WTC11 (cell line): ENCODE measurements around the gene SPIRE1. TPM values are rescaled to one million over a fixed set of nuclear protein-coding genes. Genes with fewer than 3 reads are reported as not detected.

Source experiments
- ATAC-seq: fragments of 200-7000 bp; cut with Tn5 transposase; 2 replicates; pipeline ENCODE4 v1.10.0; 2021; ENCODE audit warnings: mild to moderate bottlenecking, moderate library complexity
- CTCF ChIA-PET: fragments of 300-600 bp; sonication (Branson Sonifier 250); formaldehyde crosslinking; loops from one replicate; lab custom pipeline; 2021; ENCODE audit warnings: antibody characterized with exemption; lab: Charles Lee
- POLR2A ChIA-PET: fragments of 350-600 bp; sonication (Branson Sonifier 250); formaldehyde crosslinking; loops from one replicate; lab custom pipeline; 2021; ENCODE audit warnings: antibody characterized with exemption; lab: Charles Lee
- DNase-seq: peaks from one replicate; pipeline ENCODE4 v3.0.0; 2021; ENCODE audit warnings: low spot score
- H3K27ac Mint-ChIP-seq: 2 replicates; pipeline ENCODE4 v1.8.0; 2021; ENCODE audit warnings: mixed read lengths
- H3K27me3 Mint-ChIP-seq: 2 replicates; pipeline ENCODE4 v1.8.0; 2021; ENCODE audit warnings: low read depth, mild to moderate bottlenecking, moderate library complexity, mixed read lengths
- H3K36me3 Mint-ChIP-seq: 2 replicates; pipeline ENCODE4 v1.8.0; 2021; ENCODE audit warnings: mixed read lengths
- H3K4me1 Mint-ChIP-seq: 2 replicates; pipeline ENCODE4 v1.8.0; 2022; ENCODE audit warnings: mixed read lengths
- H3K4me3 Mint-ChIP-seq: 2 replicates; pipeline ENCODE4 v1.8.0; 2021; ENCODE audit warnings: mild to moderate bottlenecking, moderate library complexity, mixed read lengths
- H3K9me3 Mint-ChIP-seq: 2 replicates; pipeline ENCODE4 v1.8.0; 2021; ENCODE audit warnings: mixed read lengths
- ATF1 ChIP-seq: sonication (generic); formaldehyde crosslinking; IDR thresholded peaks from 2 replicates; pipeline ENCODE4 v1.8.1; 2023; ENCODE audit warnings: mild to moderate bottlenecking, moderate library complexity, missing genetic modification reagents
- ELF4 ChIP-seq: sonication (generic); formaldehyde crosslinking; IDR thresholded peaks from 2 replicates; pipeline ENCODE4 v1.8.1; 2022; ENCODE audit warnings: low read depth, mild to moderate bottlenecking, moderate library complexity, missing genetic modification reagents
- ETV6 ChIP-seq: sonication (generic); formaldehyde crosslinking; IDR thresholded peaks from 2 replicates; pipeline ENCODE4 v1.8.1; 2022; ENCODE audit warnings: mild to moderate bottlenecking, missing genetic modification reagents
- NFATC4 ChIP-seq: fragments of 250-450 bp; sonication (Bioruptor Pico); IDR thresholded peaks from 2 replicates; pipeline ENCODE4 v1.9.0; 2021; ENCODE audit warnings: mild to moderate bottlenecking
- RELA ChIP-seq: sonication (generic); formaldehyde crosslinking; IDR thresholded peaks from 2 replicates; pipeline ENCODE4 v1.8.1; 2022; ENCODE audit warnings: missing genetic modification reagents, mild to moderate bottlenecking, borderline replicate concordance
- TCF7 ChIP-seq: sonication (generic); formaldehyde crosslinking; IDR thresholded peaks from 2 replicates; pipeline ENCODE4 v1.8.0; 2022; ENCODE audit warnings: mild to moderate bottlenecking, low read depth, missing genetic modification reagents, moderate library complexity
- TEAD1 ChIP-seq: sonication (generic); formaldehyde crosslinking; IDR thresholded peaks from 2 replicates; pipeline ENCODE4 v1.8.0; 2022; ENCODE audit warnings: mild to moderate bottlenecking, missing genetic modification reagents
- ZBTB21 ChIP-seq: sonication (generic); formaldehyde crosslinking; IDR thresholded peaks from 2 replicates; pipeline ENCODE4 v1.8.1; 2023; ENCODE audit warnings: mild to moderate bottlenecking, missing genetic modification reagents, borderline replicate concordance
- ZNF121 ChIP-seq: sonication (generic); formaldehyde crosslinking; IDR thresholded peaks from 2 replicates; pipeline ENCODE4 v1.8.0; 2023; ENCODE audit warnings: missing genetic modification reagents
- ZNF317 ChIP-seq: sonication (generic); formaldehyde crosslinking; IDR thresholded peaks from 2 replicates; pipeline ENCODE4 v1.8.1; 2023; ENCODE audit warnings: low read depth, mild to moderate bottlenecking, moderate library complexity, missing genetic modification reagents, borderline replicate concordance
- ZNF396 ChIP-seq: fragments of 250-450 bp; sonication (Bioruptor Pico); IDR thresholded peaks from 2 replicates; pipeline ENCODE4 v1.8.0; 2021; ENCODE audit warnings: mild to moderate bottlenecking, moderate library complexity, borderline replicate concordance
- ZNF423 ChIP-seq: fragments of 250-450 bp; sonication (Bioruptor Pico); IDR thresholded peaks from 2 replicates; pipeline ENCODE4 v2.1.2; 2022; ENCODE audit warnings: mild to moderate bottlenecking, moderate library complexity
- total RNA-seq: library from RNA; stranded (reverse); gene quantifications from 3 replicates; pipeline ENCODE4 v1.2.3, GENCODE V29; 2021
- TF ChIP-seq, protein P1 (sequence below): sonication (generic); formaldehyde crosslinking; IDR thresholded peaks from 2 replicates; pipeline ENCODE4 v1.8.1; 2023; ENCODE audit warnings: mild to moderate bottlenecking, missing genetic modification reagents
- TF ChIP-seq, protein P2 (sequence below): sonication (generic); formaldehyde crosslinking; IDR thresholded peaks from 2 replicates; pipeline ENCODE4 v1.8.0; 2023; ENCODE audit warnings: mild to moderate bottlenecking, missing genetic modification reagents
- TF ChIP-seq, protein P3 (sequence below): sonication (generic); formaldehyde crosslinking; IDR thresholded peaks from 2 replicates; pipeline ENCODE4 v1.8.0; 2022; ENCODE audit warnings: mild to moderate bottlenecking, missing genetic modification reagents
- TF ChIP-seq, protein P4 (sequence below): fragments of 250-450 bp; sonication (Bioruptor Pico); IDR thresholded peaks from 2 replicates; pipeline ENCODE4 v1.9.0; 2021; ENCODE audit warnings: mild to moderate bottlenecking

Gene SPIRE1
- total RNA-seq, 1 experiment from 2014 or later: 19.3 TPM

DNA sequence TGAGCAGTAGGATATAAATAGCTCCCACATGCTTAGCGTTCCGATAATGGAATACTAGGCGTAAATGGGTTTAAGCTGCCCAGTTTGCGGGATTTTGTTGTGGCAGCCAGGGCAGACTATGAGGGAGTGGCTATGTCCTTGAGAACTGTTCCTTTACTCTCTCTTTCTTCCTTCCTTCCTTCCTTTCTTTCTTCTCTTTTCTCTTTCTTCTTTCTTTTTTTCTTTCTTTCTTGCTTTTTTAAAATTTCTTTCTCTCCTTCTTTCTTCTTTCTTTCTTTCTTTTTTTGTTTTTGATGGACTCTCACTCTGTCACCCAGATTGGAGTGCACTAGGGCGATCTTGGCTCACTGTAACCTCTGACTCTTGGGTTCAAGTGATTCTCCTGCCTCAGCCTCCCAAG is 259.3 kb downstream of the SPIRE1 start:
- Mint-ChIP-seq H3K27me3 (no peaks in the 10 kb centered on the region; the same call in 1 of the 2 replicates), H3K9me3 (no peaks in the 10 kb centered on the region), H3K36me3 (no peaks in the 10 kb centered on the region), H3K27ac (no peak overlapping the region), H3K4me1 (peaks cover 20% of the 10 kb centered on the region), H3K4me3 (no peak overlapping the region)
- no peak for TF ChIP-seq ZNF121
- no peak for TF ChIP-seq ZNF423 (CRISPR knock-in tag)
- TF ChIP-seq NFATC4: no peak
- TF ChIP-seq RELA (CRISPR knock-in tag): no peak
- TF ChIP-seq TEAD1 (CRISPR knock-in tag): no peak
- no peak for TF ChIP-seq ATF1 (CRISPR knock-in tag)
- DNase-seq (no peak), ATAC-seq (no peak)
- CTCF ChIA-PET: interaction anchor here (1.1 kb wide), 1 partner anchor 141 kb away, joined by 3 read pairs; no protein-coding TSS in a partner anchor
- POLR2A ChIA-PET: no interaction called here

DNA sequence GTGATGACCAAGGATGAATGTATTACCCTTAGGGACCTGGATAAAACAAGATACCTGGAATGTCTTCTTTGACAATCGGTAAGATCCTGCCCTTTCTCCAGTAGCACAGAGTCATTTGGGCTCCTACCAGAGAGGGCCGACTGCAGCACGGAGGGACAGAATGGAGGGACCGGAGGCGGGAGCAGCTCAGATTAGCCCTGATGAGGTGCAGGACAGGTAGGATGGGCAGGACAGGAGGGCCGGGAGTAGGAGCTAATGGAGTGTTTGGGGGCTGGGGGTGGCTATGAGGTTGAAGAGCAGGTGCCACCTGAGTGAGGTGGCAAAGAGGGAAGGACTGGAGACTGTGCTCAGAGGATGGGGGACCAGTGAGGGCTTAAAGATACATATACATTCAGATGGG is 260.1 kb downstream of the SPIRE1 start:
- Mint-ChIP-seq H3K9me3 (no peaks in the 10 kb centered on the region), H3K4me1 (peaks cover 20% of the 10 kb centered on the region), H3K27ac (no peak overlapping the region), H3K27me3 (no peaks in the 10 kb centered on the region; the same call in 1 of the 2 replicates), H3K4me3 (no peak overlapping the region), H3K36me3 (no peaks in the 10 kb centered on the region)
- ChIA-PET CTCF (interaction anchor here (1.1 to 1.6 kb wide), 3 partner anchors 20 to 218 kb away, joined by 3 read pairs; partner anchors contain the start of gene AFG3L2), POLR2A (no interaction called here)
- DNase-seq (no peak), ATAC-seq (no peak)
- no peak for TF ChIP-seq ZNF396
- TF ChIP-seq, protein P1, sequence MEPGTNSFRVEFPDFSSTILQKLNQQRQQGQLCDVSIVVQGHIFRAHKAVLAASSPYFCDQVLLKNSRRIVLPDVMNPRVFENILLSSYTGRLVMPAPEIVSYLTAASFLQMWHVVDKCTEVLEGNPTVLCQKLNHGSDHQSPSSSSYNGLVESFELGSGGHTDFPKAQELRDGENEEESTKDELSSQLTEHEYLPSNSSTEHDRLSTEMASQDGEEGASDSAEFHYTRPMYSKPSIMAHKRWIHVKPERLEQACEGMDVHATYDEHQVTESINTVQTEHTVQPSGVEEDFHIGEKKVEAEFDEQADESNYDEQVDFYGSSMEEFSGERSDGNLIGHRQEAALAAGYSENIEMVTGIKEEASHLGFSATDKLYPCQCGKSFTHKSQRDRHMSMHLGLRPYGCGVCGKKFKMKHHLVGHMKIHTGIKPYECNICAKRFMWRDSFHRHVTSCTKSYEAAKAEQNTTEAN (CRISPR knock-in tag): no peak
- TF ChIP-seq ETV6 (CRISPR knock-in tag): no peak
- TF ChIP-seq ZNF317 (CRISPR knock-in tag): no peak
- TF ChIP-seq ZBTB21: no peak
- no peak for TF ChIP-seq TCF7 (CRISPR knock-in tag)

DNA sequence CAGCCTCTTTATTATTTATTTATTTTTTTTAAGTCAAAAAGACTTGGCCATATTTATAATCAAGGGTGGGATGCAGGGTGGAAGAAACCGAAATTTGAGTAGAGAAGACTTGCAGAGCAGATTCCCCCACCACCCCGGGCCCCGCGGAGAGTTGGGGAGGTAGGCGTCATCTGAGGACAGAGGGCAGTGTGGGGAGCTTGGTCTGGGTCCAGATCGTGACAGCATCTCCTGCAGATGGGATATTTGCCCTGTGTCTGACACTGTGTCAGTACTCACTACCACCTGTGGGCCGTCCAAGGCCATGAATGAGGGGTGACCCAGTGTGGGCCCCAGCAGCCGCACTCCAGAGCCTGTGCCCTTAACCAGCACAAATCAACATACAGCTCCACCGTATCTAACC is 260.7 kb downstream of the SPIRE1 start:
- Mint-ChIP-seq H3K27me3 (no peaks in the 10 kb centered on the region; the same call in 1 of the 2 replicates), H3K4me3 (no peak overlapping the region), H3K27ac (no peak overlapping the region), H3K4me1 (peaks cover 20% of the 10 kb centered on the region), H3K9me3 (no peaks in the 10 kb centered on the region), H3K36me3 (no peaks in the 10 kb centered on the region)
- no peak for ATAC-seq
- ChIA-PET POLR2A (no interaction called here), CTCF (interaction anchor here (1.1 to 1.6 kb wide), 3 partner anchors 20 to 219 kb away, joined by 3 read pairs; partner anchors contain the start of gene AFG3L2)
- DNase-seq: no peak
- no peak for TF ChIP-seq TEAD1 (CRISPR knock-in tag)
- TF ChIP-seq, protein P2, sequence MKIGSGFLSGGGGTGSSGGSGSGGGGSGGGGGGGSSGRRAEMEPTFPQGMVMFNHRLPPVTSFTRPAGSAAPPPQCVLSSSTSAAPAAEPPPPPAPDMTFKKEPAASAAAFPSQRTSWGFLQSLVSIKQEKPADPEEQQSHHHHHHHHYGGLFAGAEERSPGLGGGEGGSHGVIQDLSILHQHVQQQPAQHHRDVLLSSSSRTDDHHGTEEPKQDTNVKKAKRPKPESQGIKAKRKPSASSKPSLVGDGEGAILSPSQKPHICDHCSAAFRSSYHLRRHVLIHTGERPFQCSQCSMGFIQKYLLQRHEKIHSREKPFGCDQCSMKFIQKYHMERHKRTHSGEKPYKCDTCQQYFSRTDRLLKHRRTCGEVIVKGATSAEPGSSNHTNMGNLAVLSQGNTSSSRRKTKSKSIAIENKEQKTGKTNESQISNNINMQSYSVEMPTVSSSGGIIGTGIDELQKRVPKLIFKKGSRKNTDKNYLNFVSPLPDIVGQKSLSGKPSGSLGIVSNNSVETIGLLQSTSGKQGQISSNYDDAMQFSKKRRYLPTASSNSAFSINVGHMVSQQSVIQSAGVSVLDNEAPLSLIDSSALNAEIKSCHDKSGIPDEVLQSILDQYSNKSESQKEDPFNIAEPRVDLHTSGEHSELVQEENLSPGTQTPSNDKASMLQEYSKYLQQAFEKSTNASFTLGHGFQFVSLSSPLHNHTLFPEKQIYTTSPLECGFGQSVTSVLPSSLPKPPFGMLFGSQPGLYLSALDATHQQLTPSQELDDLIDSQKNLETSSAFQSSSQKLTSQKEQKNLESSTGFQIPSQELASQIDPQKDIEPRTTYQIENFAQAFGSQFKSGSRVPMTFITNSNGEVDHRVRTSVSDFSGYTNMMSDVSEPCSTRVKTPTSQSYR (CRISPR knock-in tag): no peak
- TF ChIP-seq, protein P1 (CRISPR knock-in tag): no peak
- no peak for TF ChIP-seq ELF4 (CRISPR knock-in tag)
- TF ChIP-seq, protein P3, sequence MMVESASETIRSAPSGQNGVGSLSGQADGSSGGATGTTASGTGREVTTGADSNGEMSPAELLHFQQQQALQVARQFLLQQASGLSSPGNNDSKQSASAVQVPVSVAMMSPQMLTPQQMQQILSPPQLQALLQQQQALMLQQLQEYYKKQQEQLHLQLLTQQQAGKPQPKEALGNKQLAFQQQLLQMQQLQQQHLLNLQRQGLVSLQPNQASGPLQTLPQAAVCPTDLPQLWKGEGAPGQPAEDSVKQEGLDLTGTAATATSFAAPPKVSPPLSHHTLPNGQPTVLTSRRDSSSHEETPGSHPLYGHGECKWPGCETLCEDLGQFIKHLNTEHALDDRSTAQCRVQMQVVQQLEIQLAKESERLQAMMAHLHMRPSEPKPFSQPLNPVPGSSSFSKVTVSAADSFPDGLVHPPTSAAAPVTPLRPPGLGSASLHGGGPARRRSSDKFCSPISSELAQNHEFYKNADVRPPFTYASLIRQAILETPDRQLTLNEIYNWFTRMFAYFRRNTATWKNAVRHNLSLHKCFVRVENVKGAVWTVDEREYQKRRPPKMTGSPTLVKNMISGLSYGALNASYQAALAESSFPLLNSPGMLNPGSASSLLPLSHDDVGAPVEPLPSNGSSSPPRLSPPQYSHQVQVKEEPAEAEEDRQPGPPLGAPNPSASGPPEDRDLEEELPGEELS (CRISPR knock-in tag): no peak
- TF ChIP-seq, protein P4, sequence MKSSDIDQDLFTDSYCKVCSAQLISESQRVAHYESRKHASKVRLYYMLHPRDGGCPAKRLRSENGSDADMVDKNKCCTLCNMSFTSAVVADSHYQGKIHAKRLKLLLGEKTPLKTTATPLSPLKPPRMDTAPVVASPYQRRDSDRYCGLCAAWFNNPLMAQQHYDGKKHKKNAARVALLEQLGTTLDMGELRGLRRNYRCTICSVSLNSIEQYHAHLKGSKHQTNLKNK (CRISPR knock-in tag): no peak

Other genes starting within 250 kb of the SPIRE1 start
- 13.8 to 16.9 TPM (median 14.2 TPM) in 3 replicates for gene CEP76, start 44.6 kb upstream of the SPIRE1 start, total RNA-seq
- gene PSMG2, start 44.9 kb upstream of the SPIRE1 start, total RNA-seq: 78.8 to 80.8 TPM (median 78.9 TPM) in 3 replicates
- 37.7 to 45.3 TPM (median 43.3 TPM) in 3 replicates for gene PTPN2, start 226.1 kb upstream of the SPIRE1 start, total RNA-seq